ENCODE results near the gene ABHD6. TPM values are rescaled to one million over a fixed set of nuclear protein-coding genes. Genes with fewer than 3 reads are reported as not detected.
"Not testable (repeated sequence)": the region's sequence is repeated elsewhere in the genome, so short reads cannot be mapped to it uniquely, and the experiment has no call there.

The ABHD6 gene
- polyA plus RNA-seq, 1 donor = 13.0 TPM

DNA sequence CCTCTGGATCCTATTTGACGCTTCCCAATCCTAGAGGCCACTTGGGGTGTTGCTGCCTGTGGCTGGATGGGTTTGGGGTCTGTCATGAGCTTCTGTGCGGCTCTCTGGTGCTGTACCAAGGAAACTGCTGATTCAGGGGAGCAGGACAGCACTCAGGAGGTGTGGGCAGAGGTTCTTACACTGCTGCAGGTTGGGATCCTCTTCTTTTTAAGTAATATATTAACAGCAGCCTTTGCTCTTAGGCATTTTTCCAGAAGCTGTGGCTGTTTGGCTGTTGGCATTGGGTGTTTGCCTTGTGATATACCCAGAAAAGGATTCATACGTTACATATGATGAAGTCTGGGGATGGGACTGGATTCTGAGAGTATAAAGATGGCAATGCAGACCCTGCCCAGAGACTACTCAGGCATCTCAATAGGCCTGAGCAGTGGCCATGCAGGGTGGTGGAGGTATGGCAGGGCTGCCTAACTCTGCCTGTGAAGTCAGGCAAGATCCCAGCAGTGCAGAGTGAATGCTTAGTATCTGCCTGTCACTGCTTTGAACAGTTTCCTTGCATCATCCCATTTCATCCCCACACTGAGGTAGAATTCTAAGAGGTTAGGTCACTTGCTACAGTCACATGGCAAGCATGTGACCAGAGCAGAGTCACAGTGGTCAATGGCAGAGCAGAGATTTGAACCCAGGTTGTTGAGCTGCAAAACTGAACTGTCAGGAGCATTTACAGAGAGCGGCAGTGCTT is 3.9 kb downstream of the ABHD6 start:
- no peak for DNase-seq

GRCh38 chr3:58242340-58242739 is 4.7 kb downstream of the ABHD6 start:
- no peak for DNase-seq

DNA sequence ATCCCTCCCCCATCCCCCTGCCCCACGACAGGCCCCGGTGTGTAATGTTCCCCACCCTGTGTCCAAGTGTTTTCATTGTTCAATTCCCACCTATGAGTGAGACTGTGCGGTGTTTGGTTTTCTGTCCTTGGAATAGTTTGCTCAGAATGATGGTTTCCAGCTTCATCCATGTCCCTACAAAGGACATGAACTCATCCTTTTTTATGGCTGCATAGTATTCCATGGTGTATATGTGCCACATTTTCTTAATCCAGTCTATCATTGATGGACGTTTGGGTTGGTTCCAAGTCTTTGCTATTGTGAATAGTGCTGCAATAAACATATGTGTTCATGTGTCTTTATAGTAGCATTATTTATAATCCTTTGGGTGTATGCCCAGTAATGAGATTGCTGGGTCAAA is 5.3 kb downstream of the ABHD6 start:
- not testable (repeated sequence) for DNase-seq

DNA sequence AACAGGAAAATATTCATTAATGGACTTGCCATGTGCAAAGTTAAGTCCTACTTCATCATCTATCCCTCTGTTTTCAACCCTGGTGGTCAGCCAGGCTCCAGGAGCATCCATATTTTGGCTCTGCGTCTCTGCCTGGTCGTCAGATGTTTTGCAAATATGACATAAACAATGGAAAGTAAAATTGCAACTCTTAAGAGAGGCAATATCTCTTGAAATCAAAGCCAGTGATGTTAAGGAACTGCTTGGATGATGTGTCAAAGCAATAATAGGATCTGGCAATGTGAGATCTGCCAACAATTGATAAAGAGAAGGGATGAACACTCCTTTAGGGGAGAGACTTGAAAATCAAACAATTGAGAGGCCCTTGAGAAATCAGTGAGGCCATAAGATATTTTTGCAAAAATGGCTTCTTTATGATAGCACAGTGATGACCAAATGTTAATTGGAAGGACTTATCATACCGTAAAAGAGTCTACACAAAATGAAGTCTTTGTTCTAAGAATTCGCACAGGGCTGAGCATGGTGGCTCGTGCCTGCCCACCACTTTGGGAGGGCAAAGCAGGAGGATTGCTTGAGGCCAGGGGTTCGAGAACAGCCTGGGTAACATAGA is 6.5 kb downstream of the ABHD6 start:
- no peak for DNase-seq

DNA sequence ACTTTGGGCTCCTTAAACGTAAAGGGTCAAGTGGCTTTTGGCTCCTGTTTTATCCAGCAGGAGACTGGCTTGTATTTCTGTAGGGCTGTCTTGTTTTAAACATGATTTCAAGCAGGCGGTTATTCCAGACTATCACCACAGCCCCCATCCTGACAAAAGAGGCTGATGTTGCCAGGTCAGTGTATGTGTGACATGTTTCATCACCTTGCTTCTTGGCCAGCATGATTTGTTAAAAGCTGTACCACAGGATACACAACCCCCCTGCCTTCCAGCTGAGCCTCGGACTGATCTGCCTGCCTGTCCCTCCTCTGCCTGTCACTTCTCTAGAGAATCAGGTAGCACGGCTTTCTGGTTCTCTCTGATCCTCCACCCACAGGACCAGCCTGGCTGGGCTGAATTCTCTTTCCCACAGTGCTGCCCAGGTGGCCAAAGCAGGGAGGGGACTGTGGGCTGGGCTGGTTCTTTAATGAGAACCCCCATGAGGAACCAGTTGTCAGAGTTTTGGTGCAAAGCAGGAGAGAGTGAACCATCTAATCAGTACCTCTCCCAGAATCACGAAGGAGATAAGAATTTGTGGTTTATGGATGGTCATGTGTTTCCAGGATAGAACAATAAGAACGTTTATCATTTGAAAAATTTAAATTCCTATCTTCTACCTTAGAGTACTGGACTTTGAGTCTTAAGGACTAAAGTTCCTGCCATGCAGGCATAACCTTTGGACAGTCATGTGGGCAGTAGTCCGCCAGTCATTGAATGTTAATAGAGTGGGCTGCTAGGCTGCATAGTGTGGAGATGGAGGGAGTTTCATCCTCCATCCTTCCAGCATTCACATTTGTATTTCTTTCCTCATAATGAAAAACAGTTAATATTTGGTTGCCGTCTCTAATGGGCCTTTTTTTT is 8.8 kb downstream of the ABHD6 start:
- DNase-seq = no peak

DNA sequence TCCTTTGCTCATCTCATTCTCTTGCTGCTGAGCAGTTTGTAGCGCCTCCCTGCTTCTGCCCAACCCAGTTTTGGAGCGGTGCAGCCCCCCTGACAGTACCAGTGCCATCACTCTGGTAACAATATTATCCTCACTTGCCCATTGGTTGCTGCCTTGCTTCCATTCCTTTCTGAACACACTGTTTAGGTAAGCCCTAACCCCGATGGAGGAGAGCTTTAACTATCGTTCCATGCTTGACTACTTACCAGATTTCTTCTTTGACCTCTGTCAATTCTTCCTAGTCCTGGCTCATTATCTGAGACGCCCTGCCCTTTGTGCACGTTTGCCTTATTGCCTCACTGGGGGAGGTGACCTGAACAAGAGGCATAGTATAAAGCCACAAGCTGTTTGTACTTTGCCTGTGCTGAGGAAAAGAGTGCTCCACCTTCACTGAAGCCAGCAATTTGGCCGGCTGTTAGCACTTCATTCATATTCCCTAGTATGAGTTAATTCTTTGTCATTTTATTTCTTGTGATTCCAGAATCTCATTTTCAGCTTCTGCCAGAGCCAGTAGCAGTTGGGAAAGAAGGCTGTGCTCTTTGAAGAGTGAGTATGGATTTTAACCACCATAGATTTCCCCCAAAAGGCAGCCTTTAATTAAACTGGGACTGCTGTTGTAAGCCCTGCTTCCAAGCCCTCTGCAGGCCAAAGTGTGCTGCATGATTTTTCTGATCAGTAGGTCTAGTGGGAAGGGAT is 11.9 kb downstream of the ABHD6 start:
- no peak for DNase-seq

- DNase-seq = peak; percentile 53
Observed at GRCh38 chr3:58250093-58250707, 12.6 kb downstream of the ABHD6 start.

GRCh38 chr3:58251631-58252035 is 14.0 kb downstream of the ABHD6 start:
- no peak for DNase-seq

DNA sequence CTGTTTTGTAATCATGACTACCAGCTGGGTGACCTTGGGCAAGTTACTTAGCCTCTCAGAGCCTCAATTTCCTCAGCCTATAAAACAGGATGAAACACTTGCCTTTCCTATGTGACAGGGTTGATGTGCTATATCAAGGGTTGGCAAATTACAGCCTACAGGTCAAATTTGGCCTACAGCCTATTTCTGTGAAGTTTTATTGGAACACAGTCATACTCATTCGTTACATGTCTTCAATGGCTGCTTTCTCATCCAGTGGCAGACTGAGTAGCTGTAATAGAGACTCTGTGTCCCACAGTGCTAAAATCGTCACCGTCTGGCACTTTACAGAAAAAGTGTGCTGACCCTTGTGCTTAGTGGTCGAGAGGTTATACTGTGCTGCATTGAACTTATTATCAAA is 16.6 kb downstream of the ABHD6 start:
- no peak for DNase-seq

DNA sequence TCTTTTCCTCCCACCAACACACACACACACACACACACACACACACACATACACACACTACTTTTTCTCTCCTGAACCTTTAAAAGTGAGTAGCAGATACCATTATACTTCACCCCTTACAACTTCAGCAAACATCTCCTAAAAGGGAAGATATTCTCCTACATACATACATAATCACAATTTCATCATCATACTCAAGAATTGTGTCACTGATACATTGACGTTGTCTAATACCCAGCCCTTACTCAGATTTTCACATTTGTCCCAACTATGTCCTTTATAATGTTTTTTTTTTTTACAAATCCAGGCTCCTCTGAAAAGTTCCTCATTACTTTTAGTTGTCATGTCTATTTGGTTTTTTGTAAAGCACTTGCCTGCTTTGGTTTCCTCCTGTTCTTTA is 18.5 kb downstream of the ABHD6 start:
- DNase-seq = no peak

DNA sequence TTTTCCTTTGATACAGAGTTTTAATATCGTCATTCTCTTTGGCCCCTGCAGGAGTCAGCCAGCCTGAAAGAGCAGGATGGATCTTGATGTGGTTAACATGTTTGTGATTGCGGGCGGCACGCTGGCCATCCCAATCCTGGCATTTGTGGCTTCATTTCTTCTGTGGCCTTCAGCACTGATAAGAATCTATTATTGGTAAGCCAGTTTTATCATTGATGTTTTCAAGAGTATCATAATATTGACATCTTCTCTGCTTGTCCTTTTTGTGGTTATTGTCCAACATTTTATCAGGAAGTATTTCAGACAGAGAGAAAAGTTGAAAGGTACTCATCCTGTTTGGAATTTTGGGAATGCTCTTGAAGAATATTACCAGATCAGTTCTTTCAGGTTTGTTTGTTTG is 18.9 kb downstream of the ABHD6 start:
- no peak for DNase-seq

DNA sequence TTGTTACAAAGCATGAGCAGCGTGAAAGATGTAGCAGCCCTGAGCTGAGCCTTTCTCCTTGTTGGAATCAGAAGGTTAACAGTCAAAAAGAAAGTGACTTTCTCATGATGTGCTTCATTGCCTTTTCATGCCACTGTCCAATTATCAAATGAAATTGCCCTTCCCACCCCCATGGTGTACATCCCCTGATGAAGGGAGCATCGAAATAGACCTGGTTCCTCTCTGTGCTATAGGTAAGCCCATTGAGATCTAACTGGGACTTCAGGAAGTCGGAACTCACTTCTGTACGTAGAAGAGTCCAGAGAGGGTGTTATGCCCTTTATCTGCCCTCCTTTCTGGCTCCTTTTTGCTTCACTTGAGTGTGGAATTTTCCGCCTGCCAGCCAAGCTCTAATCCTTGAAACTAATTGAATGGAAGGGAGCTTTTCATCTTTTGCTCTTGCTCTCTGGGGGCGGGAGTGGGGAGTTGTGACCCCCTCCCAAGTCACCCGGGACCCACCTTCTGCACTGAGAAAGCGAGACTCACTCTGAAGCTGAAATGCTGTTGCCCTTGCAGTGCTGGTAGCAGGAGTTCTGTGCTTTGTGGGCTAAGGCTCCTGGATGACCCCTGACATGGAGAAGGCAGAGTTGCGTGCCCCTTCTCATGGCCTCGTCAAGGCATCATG is 20.9 kb downstream of the ABHD6 start:
- no peak for DNase-seq

DNA sequence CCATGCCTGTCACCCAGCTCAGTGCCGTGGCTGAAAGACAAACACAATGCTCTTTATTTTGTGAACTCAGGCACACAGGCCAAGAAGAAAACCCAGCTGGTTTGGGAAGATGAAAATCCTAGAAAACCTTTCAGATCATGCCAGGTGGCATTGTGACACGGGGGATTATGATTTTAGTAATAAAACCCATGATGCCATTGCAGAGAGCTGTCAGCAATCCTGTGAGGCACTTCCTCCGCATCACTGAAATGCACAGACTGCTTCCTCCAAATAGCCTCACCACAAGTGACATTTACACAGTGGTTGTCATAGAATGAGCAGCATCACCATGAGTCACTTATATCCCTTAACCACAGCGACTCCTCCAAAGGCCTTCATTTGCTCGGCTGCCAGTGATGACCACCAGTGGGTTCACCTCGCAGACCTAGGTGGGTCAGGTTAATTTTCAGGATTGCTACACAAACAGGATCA is 22.7 kb downstream of the ABHD6 start:
- no peak for DNase-seq

- no peak for DNase-seq
Observed at GRCh38 chr3:58260733-58261132, 23.1 kb downstream of the ABHD6 start.

DNA sequence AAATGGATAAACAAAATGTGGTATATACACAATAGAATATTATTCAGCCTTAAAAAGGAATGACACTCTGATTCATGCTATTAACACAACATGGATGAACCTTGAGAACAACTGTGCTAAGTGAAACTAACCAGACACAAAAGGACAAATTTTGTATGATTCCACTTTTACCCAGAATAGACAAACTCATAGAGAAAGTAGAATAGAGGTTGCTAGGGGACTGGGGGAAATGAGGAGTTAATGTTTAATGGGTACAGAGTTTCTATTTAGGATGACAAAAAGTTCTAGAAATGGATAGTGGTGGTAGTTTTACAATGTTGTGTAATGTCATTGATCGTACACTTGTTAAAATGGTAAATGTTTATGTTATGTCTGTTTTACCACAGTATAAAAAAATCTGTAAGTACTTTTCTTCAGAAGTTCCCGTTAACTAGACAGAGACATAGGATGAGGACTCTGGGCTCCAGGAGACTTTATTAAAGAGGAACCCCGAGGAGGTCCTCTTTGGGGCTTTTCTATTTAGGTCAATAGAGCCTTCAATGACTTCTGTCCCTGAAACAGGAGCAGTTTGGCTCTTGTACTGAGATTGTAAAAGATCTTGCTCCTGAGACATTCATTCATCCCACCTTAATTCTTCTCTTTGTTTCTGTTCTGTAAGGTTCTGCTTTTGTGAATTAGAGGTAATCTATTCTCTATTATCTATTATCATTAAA is 24.5 kb downstream of the ABHD6 start:
- no peak for DNase-seq

- no peak for DNase-seq
Observed at GRCh38 chr3:58266577-58266976, 29.0 kb downstream of the ABHD6 start.

- not testable (repeated sequence) for DNase-seq
Observed at GRCh38 chr3:58267543-58267942, 30.0 kb downstream of the ABHD6 start.

- no peak for DNase-seq
Observed at GRCh38 chr3:58269356-58269755, 31.8 kb downstream of the ABHD6 start.

DNA sequence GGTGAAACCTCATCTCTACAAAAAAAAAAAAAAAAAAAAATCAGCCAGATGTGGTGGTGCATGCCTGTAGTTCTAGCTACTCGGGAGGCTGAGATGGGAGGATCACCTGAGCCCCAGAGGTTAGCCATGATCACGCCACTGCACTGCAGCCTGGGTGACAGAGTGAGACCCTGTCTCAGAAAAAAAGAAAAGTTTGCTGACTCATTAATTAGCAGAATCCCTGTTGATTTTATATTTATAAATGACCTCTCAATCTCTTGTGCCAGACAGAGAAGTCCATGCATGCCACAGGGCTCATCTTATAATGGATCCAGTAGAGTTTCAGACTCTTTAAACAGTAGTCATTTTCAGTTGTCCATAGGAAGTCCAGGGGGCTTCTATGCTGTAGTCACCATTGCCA is 32.9 kb downstream of the ABHD6 start:
- no peak for DNase-seq

GRCh38 chr3:58271901-58272501 is 34.4 kb downstream of the ABHD6 start:
- no peak for DNase-seq
